A375 (cell line): ENCODE measurements around the gene RFX3. TPM values are rescaled to one million over a fixed set of nuclear protein-coding genes. Genes with fewer than 3 reads are reported as not detected.

Experiments
- total RNA-seq: library from RNA; depleted of rRNA; stranded (reverse); fragments of >200 nt; shearing (Covaris generic); gene quantifications from 2 replicates; pipeline ENCODE4 v1.2.3, GENCODE V29; 2014; rRNA removed

RFX3 gene
- total RNA-seq: 5.1 and 9.2 TPM in 2 replicates

DNA sequence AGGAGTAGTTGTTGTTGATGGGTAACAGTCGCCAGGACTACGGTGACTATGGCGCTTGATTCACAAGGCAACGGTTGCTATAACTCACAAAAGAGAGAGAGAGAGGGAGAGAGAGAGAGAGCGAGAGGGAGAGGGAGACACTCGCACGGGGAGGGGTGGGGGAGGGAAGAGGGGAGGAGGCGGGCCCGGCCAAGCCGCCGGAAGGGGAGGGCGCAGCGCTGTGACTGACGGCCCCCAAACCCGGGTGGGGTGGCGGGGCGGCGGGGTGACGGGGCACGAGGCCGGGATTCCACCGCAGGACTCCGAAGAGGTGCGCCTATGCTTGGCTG lies at the start of gene RFX3:
Gene RFX3, minus strand, starts transcription at position 166 of the 329 bp plus-strand sequence. CDS start 130,413 bp downstream, outside the sequence.

